Posterior vena cava (tissue), 2 donors: ENCODE results near the gene DNASE1. TPM values are rescaled to one million over a fixed set of nuclear protein-coding genes. Genes with fewer than 3 reads are reported as not detected.

ENCODE experiments used
- DNase-seq: peaks from one replicate; pipeline ENCODE4 v3.0.0-alpha.2; 2020; ENCODE audit warnings: low spot score
- intact Hi-C, 2 donors: fragments of 100-400 bp; cut with DNase I; formaldehyde crosslinking; loops; one replicate each; pipeline versions ENCODE4 v1.14.1 to v1.14.2; 2022 to 2023
- total RNA-seq, 2 donors: library from RNA; stranded (reverse); fragmentation: NEBNext Ultra II Directional; extraction: Animal tissue kit (Norgen Biotek cat#: 25700); gene quantifications; one replicate each; pipeline ENCODE4 v1.2.1, GENCODE V29; 2021
- donor health status: DM: yes; HTN: yes; CAD: no.
- donor health status: DM: yes; HTN: yes; CAD: no.

The DNASE1 gene
- total RNA-seq, 2 donors from 2014 or later = 4.0 to 6.2 TPM

- intact Hi-C loops = no loop called here
- DNase-seq = no peak
Observed at GRCh38 chr16:3687792-3688191, 33.3 kb downstream of the DNASE1 start.

GRCh38 chr16:3689731-3690130, 35.2 kb downstream of the DNASE1 start:
- DNase-seq = no peak
- intact Hi-C loops = loop anchor here in 1 of 2 donors (10.0 kb wide), 1 partner anchor 185 kb away; no protein-coding TSS in a partner anchor

DNA sequence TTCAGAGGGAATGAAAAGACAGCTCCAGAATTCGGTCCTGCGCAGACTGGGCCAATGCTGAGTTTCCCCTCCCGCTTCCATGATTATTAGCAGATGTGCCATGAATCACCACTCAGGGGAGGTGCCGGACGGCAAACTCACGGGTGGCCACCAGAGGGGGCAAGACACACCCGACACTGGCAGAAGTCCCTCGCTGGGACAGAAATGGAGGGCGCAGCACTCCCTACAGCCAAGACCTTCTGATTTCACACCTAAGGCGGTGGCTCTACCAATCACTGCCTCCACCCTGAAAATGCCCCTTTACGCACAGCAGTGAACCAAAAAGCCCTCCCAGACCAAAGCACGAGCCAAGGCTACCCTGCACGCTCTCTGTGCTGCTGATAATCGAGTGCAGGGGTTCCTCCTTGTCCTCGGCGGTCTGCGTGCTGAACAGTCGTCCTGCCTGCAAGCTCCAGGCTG, 36.0 kb downstream of the DNASE1 start:
- intact Hi-C loops = loop anchor here in 1 of 2 donors (10.0 kb wide), 1 partner anchor 184 kb away; no protein-coding TSS in a partner anchor
- DNase-seq = peak; percentile 97

DNA sequence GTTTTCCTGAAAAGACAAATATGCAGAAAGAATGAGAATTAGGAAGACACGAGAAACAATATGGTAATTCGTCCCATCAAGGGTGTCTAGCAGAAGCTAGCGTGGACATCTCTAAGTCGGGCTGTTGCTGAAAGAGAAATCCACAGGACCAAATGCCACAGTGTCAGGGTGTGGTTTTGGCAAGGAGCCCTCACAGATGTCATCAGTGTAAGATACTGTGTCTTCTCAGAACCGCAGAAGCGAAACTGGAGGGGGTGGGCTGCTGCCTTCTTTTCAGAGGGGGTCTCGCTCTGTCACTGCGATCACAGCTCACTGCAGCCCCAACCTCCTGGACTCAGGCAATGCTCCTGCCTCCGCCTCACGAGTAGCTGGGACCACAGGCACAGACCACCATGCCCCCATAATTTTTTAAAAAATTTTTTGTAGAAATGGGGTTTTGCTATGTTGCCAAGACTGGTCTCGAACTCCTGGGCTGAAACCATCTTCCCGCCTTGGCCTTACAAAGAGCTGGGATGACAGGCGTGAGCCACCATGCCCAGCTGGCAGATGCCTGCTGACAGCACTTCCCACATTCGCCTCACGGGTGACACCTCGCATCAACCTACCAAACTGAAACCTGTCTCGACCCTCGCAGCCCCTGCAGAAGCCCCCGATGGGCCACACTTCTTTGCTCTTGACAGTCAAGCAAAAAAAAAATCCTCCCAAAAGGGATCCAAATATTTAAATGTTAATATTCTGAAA, 36.7 kb downstream of the DNASE1 start:
- intact Hi-C loops = loop anchor here in 1 of 2 donors (10.0 kb wide), 1 partner anchor 184 kb away; no protein-coding TSS in a partner anchor
- DNase-seq = peak; percentile 85

DNA sequence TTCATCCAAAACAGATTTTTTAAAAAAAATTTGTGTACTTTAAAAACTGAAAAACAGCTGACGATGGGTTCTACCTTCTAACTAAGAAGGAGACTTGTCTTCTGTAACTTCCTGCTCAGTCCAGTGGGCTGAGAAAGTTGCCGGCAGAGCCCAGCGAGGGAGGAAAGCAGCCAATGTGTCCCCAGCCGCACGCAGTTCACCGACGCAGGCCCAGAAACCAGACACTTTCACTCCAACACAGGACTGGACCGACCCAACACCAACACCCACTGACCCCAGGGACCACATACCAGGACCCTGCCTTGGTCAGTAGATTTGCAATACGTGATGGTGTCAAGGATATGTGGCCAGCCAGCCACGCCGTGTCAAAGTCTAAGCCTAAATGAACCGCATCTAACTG, 37.3 kb downstream of the DNASE1 start:
- intact Hi-C loops = loop anchor here in 1 of 2 donors (10.0 kb wide), 1 partner anchor 183 kb away; no protein-coding TSS in a partner anchor
- no peak for DNase-seq

DNA sequence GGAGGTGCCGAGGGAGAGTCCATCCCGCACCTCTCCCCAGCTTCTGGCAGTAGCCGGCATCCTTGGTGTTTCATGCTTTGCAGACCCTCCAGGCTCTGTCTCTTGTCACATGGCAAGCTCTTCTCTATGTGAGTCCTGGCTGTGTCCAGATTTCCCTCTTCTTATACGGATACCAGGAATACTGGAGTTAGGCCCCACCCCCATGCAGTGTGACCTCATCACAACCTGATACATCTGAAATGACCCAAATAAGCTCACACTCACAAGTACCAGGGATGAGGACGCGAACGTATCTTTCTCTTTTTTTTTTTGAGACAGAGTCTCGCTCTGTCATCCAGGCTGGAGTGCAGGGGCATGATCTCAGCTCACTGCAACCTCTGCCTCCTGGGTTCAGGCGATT, 39.6 kb downstream of the DNASE1 start:
- intact Hi-C loops = loop anchor here in 1 of 2 donors (10.0 kb wide), 1 partner anchor 181 kb away; no protein-coding TSS in a partner anchor

DNA sequence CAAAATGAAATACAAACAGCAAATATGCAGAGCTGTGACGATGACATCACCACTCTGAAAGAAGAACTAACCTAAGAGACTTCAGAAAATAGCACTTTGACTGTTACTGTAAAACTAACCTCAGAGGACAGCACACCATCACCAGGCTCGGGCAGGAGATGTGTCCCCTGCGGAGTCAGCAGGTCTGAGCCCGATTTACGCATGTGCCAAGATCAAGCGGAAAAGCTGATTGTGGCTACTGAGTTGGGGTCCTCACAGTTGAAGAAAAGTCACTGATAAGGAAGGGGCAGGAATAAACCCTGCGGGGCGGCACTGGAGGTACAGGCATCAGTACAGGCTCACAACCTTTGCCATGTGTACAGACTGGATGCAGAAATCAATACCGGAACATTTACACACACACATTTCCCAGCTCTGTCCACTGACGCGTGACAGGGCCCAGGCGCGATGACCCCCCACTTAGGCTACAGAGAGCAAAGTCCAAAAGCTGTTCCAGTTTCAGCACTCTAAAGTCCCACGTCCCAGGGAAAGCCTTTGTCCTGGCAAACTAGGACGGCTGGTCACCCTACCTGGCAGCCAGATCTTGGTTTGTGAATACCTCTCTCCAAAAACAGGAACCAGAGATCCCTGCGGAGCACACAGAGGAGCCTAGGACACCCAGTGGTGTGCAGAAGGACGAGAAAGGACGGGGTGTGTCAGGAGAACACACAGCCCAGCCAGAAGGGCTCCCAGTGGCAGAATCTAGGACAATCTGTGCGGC, 41.3 kb downstream of the DNASE1 start:
- no peak for DNase-seq
- intact Hi-C loops = loop anchor here in 1 of 2 donors (10.0 kb wide), 1 partner anchor 179 kb away; no protein-coding TSS in a partner anchor

More for the DNA sequence above, 39.6 kb downstream of the DNASE1 start:
- no peak for DNase-seq

DNA sequence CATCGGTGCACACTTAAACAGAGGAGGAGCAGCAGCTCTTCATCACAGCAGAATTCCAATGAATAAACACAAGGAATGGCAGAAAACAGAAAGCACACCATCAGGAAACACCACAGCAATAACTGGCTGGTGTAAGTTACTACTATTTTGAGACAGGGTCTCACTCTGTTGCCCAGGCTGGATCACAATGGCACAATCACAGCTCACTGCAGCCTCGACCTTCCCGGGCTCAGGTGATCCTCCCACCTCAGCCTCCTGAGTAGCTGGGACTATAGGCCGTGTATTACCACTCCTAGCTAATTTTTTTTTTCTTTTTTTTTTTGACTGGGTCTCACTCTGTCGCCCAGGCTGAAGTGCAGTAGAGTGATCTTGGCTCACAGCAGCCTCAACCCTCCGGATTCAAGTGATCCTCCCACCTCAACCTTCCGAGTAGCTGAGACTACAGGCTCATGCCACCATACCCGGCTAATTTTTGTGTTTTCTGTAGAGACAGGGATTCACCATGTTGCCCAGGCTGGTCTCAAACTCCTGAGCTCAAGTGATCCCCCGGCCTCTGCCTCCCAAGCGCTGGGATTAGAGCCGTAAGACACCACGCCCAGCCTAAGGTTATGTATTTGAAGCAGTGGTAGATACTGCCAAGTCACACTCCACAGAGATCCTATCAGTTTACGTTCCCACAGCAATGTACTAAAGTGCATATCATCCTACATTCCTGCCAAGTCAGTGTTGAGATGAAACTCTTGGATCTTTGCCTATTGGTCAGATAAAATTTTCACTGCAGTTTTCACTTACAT, 42.1 kb downstream of the DNASE1 start:
- no peak for DNase-seq
- intact Hi-C loops = loop anchor here in 1 of 2 donors (10.0 kb wide), 1 partner anchor 178 kb away; no protein-coding TSS in a partner anchor

GRCh38 chr16:3698941-3699340, 44.5 kb downstream of the DNASE1 start:
- DNase-seq = no peak
- intact Hi-C loops = loop anchor here in 1 of 2 donors (10.0 kb wide), 1 partner anchor 176 kb away; no protein-coding TSS in a partner anchor

DNA sequence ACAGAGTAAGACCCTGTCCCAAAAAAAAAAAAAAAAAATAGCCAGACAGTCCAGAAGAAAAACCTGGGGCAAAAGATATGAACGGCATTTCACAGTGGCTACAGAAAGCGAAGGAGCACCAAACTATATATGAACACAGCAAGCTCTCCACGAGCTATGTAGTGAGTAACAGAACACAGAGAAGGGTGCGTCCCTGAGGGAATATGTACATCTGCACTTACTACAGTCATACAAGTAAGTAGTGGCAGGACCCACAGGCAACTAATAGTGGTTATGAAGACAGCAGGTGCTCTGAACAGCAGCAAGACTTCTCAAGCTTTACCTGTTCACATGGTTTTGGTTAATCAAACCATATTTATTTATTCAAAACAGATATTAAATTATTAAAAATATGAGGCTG, 47.0 kb downstream of the DNASE1 start:
- intact Hi-C loops = no loop called here
- no peak for DNase-seq

DNA sequence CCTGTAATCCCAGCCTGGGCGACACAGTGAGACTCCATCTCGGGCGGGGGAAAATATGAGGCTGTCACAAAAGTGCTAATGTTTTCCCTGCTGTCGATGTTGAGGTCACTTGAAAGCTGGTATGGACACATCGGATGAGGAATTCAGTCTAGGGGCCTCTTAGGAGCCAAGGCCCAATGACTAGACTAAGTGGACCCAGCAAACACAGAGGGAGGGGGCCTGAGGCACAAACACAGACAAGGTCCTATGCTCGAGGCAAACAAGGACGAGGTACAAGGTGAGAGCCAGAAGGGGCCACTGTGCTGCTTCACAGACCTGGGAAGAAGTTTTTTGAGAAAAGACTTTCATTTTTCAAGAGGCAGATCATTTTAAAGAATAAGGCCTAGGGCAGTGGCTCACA, 47.6 kb downstream of the DNASE1 start:
- no peak for DNase-seq
- intact Hi-C loops = no loop called here

GRCh38 chr16:3706253-3707012, 51.9 kb downstream of the DNASE1 start:
- no peak for DNase-seq
- intact Hi-C loops = no loop called here

Other genes starting within 250 kb of the DNASE1 start
- gene ZNF597, start 211.2 kb upstream of the DNASE1 start, total RNA-seq = 1 to 10 TPM; 2.5 TPM
- gene NAA60, start 211.0 kb upstream of the DNASE1 start, total RNA-seq = 10 to 100 TPM; 28.3 to 33.6 TPM
- not detected for gene C16orf90, start 159.2 kb upstream of the DNASE1 start, total RNA-seq
- 10 to 100 TPM; 20.9 to 25.8 TPM for gene CLUAP1, start 153.7 kb upstream of the DNASE1 start, total RNA-seq
- 1 to 10 TPM in 1 of 2 donors, under 1 TPM in 1; 0.81 to 1.0 TPM for gene NLRC3, start 77.3 kb upstream of the DNASE1 start, total RNA-seq
- gene SLX4, start 43.1 kb upstream of the DNASE1 start, total RNA-seq = 1 to 10 TPM; 4.5 to 4.9 TPM
- gene TRAP1, start 62.8 kb downstream of the DNASE1 start, total RNA-seq = 10 to 100 TPM; 61.4 to 65.0 TPM
- 10 to 100 TPM; 48.4 to 56.8 TPM for gene CREBBP, start 226.0 kb downstream of the DNASE1 start, total RNA-seq